ENCODE data around the gene TRIM69.

The TRIM69 gene

DNA sequence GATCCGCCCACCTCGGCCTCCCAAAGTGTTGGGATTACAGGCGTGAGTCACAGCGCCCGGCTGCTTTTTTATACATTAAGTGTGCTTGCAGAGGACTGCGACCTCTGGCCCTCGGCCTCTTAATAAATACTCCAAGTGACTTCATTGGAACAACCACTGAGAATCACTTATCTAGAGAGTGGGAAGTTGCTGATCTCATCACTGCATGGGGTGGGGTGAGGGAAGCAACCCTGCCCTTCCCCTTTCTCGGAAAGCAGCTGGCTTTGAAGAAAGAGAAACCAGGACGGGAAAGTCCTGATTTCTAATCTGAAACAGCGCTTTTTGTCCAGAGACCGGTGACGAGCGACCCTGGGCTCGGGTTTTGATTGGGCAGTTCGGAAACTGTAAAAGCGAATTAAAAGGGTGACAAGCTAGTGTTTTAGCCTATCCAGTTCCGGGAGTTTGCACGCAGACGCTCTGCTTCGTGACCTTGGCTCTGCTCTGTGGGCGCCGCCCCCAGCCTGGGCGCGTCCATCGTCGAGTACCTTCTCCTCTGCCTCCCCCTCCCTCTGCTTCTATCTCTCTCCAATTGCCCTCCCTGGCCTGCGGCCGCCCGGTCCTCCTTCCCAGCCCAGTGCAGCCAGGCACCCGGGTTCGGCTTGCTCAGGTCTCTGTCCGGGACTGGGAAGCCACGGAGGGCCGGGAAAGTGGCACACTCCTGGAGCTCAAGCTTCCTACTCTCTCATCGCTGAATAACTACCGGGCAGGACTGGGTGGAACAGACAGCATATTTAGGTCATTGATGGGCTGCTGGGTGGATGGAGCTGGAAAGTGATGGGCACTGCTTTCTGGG, 7.5 kb upstream of the TRIM69 start:
- peak overlapping the region; percentile 82 for H3K27ac ChIP-seq (replicated peaks)
- TF ChIP-seq REST (IDR thresholded peaks at IDR 0.05; ENCODE audit: insufficient replicate concordance, low read depth) (no peak), SPI1 (IDR thresholded peaks at IDR 0.05; ENCODE audit: borderline replicate concordance, low read depth) (peak; percentile 94), GABPA (IDR thresholded peaks at IDR 0.05; ENCODE audit: low read depth) (no peak), CTCF (IDR thresholded peaks at IDR 0.05; ENCODE audit: insufficient read depth, low read length) (no peak), POLR2AphosphoS5 (IDR thresholded peaks at IDR 0.05; ENCODE audit: low read depth) (peak; percentile 36; the same call in 1 of the 2 replicates)
- H3K27me3 ChIP-seq (ENCODE audit: insufficient read depth, poor library complexity, severe bottlenecking), result no peaks in the 10 kb centered on the region
- DNase-seq (ENCODE audit: low read depth in 1 of 2, low spot score in 1 of 2), result peak; percentile 93 to 98
- H3K4me3 ChIP-seq (replicated peaks; ENCODE audit: insufficient read depth, low read length), result peak overlapping the region; percentile 82

DNA sequence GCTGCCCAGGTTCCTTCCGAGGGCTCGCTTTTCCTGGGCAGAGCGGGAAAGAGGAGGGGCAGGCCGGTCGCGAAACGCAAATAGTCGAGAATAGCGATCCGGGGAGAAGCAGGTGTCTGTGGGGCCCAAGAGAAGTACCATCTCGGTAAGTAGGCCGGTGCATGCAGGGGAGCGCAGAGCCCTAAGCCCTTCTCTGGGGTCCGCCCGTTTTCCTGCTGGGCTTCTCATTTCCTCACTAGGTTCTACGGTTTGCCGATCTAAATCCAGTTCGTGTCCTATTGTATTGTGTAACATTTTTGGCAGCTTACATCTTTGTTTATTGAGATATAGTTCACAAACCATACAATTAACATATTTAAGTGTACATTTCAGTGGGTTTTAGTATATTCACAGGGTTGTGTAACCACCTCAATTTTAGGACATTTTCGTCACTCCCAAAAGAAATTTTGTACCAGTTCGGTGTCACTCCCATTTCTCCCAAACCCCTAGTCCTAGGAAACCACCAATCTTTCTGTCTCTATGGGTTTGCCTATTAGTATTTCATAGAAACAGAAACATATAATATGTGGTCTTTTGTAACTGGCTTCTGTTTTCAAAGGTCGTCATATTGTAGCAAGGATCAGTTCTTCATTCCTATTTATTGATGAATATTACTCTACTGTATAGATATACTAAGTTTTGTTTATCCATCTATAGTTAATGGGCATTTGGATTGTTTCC, 6.8 kb upstream of the TRIM69 start:
- Histone ChIP-seq H3K4me3 (replicated peaks; ENCODE audit: insufficient read depth, low read length) (peak overlapping the region; percentile 82), H3K27me3 (ENCODE audit: insufficient read depth, poor library complexity, severe bottlenecking) (no peaks in the 10 kb centered on the region), H3K27ac (replicated peaks) (peak overlapping the region; percentile 82)
- no peak for TF ChIP-seq GABPA (IDR thresholded peaks at IDR 0.05; ENCODE audit: low read depth)
- no peak for TF ChIP-seq POLR2AphosphoS5 (IDR thresholded peaks at IDR 0.05; ENCODE audit: low read depth)
- no peak for TF ChIP-seq CTCF (IDR thresholded peaks at IDR 0.05; ENCODE audit: insufficient read depth, low read length)
- TF ChIP-seq SPI1 (IDR thresholded peaks at IDR 0.05; ENCODE audit: borderline replicate concordance, low read depth), result no peak
- TF ChIP-seq REST (IDR thresholded peaks at IDR 0.05; ENCODE audit: insufficient replicate concordance, low read depth), result no peak
- no peak for DNase-seq (ENCODE audit: low read depth in 1 of 2, low spot score in 1 of 2)

DNA sequence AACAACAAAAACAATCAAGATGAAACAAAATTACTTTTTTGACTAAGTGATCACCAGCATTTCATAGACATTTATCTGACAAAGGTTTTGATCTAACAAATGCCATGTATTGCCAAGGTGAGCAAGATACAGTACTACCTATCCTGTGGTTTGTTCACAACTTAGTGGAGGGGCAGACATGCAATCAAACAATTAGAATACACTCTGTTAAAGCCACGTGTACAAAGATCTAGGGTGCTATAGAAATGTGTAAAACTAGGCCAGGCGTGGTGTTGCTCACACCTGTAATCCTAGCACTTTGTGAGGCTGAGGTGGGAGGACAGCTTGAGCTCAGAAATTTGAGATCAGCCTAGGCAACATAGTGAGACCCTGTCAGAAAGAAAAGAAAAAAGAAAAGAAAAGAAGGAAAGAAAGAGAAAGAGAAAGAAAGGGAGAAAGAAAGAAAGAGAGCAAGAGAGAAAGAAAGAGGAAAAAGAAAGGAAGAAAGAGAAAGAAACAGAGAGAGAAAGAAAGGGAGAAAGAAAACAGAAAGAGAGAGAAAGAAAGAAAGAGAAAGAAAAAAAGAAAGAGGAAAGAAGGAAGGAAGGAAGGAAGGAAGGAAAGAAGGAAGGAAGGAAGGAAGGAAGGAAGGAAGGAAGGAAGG, 1.4 kb upstream of the TRIM69 start:
- Histone ChIP-seq H3K4me3 (replicated peaks; ENCODE audit: insufficient read depth, low read length) (no peak overlapping the region), H3K27me3 (ENCODE audit: insufficient read depth, poor library complexity, severe bottlenecking) (no peaks in the 10 kb centered on the region), H3K27ac (replicated peaks) (0 out of 2 replicates have a peak overlapping the region, but pooled peaks have one; percentile 13)
- no peak for TF ChIP-seq REST (IDR thresholded peaks at IDR 0.05; ENCODE audit: insufficient replicate concordance, low read depth)
- TF ChIP-seq CTCF (IDR thresholded peaks at IDR 0.05; ENCODE audit: insufficient read depth, low read length), result no peak
- TF ChIP-seq GABPA (IDR thresholded peaks at IDR 0.05; ENCODE audit: low read depth), result no peak
- no peak for TF ChIP-seq SPI1 (IDR thresholded peaks at IDR 0.05; ENCODE audit: borderline replicate concordance, low read depth)
- no peak for TF ChIP-seq POLR2AphosphoS5 (IDR thresholded peaks at IDR 0.05; ENCODE audit: low read depth)
- no peak for DNase-seq (ENCODE audit: low read depth in 1 of 2, low spot score in 1 of 2)
